Measurements from ENCODE around the gene SLC22A2.

DNA sequence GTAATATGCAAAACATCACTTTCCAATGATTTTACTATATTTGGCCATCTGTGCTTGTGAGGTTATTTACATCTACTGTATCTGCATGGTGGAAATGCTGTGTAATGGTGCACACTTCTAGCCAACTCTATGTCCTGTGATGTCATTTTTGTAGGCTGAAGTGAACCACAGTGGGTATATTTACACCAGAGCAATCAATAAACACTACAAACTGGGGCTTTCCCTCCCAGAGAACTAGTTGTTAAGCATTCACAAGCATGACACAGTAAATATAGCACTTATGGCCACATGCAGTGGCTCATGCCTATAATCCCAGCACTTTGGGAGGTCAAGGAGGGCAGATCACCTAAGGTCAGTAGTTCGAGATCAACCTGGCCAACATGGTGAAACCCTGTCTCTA, 4.9 kb downstream of the SLC22A2 start:
- TF ChIP-seq POLR2A (IDR thresholded peaks at IDR 0.05): no peak
- TF ChIP-seq CTCF (IDR thresholded peaks at IDR 0.05): no peak
